HG02884 (cell line): ENCODE measurements around the gene MXRA7.

Source experiments
- ATAC-seq: cut with Tn5 transposase; IDR thresholded peaks from one replicate; pipeline ENCODE4 v1.9.1; 2021; ENCODE audit warnings: mild to moderate bottlenecking, moderate library complexity; ENCODE audit not compliant: unreplicated experiment

The MXRA7 gene

DNA sequence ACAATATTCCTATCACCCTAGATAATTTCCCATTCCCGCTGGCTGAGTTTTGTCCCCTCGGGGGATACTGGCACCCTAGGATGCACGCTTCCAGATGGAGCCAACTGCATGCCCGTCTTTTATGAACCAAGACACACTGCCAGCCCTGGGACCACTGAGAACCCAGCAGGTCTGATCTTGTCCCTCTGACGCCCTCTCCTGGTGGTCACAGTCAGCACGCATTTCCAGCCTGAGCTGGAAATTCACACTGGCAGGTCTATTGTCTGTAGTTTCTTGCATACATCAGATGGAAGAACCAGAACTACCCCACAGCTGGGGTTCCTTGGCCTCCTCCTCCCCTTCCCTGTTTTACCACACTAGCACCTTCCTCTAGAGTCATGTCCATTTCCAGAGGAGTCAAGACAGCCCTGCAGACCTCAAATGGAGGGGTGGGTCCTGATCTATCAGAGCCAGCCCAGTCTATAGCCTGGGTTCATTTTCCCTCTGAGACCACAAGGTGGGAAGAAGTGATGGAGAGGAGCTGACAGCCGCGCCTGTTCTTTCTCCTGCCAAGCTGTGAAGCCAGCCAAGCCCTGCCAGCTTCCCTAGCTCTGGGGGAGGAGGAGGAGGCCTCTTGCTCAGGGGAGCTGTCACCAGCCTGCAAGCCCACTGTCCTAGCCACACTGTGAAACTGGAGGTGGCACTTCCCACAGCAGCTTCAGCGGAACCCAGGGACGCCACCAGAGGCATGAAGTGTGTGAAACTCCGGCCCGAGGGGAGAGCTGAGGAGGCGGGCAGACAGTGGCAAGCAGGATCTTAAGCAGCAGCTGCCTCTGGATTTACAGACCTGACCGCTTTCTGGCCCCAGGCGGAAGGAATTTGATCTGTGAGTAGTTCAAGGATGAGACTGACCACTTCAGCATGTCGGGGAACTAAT lies 29.3 kb downstream of the MXRA7 start:
- ATAC-seq: no peak

DNA sequence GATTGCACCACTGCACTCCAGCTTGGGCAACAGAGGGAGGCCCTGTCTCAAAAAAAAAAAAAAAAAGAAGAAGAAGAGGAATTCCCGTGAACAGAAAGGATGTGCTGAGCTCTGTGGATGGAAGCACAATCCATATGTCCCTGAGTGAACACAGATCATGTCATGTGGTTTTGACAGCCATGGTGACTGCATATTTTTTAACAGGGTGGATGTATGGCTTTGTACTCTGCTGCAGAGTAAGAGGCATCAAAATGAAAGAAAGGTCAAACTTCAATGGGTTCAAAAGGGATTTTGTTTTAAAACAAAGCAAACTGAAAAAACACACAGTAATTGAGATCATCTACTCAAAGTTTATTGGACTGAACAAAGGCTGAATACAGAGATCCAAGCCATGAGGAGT lies 31.5 kb downstream of the MXRA7 start:
- ATAC-seq: no peak

DNA sequence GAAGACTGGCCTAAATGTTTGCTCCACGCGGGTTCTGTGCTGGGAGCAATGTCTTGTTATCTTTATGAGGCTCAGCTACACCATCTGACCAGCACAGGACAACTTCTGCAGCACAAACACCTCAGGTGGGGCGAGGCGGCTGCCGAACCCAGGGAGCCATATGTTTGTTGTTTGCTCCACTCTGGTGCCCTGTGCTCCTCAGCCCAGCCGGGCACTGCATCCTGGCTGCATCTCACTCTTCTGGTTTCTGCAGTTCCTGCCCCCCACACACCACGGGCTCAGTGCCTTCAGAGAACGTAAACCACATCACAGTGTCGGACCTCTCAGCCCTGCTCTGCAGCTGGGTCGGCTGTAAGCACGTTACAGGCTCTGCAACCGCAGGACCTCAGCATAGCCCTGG lies 32.4 kb downstream of the MXRA7 start:
- ATAC-seq: no peak

DNA sequence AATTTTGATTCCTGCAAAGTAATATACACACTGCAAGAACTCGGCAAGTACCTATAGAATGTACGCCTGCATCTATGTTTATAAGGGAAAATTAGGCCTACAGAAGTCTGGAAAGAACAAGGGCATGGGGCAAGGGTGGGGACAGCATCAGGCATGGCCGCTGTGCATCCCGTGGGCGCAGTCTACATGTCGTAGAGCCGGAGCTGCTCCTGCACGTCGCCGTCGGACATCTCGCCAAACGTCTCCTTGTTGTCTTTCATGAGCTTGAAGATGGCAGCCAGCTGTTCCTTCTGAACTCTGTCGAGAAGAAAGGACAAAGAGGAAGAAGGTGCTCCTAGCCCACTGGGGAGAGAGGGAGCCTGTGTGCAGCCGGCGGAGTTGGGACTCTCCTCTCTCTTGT lies 33.4 kb downstream of the MXRA7 start:
- ATAC-seq: no peak

DNA sequence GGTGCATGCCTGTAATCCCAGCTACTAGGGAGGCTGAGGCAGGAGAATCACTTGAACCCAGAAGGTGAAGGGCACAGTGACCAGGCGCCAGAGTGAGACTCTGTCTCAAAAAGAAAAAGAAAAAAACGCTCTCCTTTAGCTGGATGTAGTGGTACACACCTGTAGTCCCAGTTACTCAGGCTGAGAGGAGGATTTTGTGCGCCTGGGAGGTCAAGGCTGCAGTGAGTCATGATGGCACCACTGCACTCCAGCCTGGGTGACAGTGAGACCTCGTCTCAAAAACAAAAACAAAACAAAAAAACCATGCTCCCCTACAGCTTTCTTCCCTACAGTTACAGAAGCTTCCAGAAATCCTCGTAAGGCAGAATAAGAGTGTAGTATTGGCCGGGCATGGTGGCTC lies 34.1 kb downstream of the MXRA7 start:
- no peak for ATAC-seq

DNA sequence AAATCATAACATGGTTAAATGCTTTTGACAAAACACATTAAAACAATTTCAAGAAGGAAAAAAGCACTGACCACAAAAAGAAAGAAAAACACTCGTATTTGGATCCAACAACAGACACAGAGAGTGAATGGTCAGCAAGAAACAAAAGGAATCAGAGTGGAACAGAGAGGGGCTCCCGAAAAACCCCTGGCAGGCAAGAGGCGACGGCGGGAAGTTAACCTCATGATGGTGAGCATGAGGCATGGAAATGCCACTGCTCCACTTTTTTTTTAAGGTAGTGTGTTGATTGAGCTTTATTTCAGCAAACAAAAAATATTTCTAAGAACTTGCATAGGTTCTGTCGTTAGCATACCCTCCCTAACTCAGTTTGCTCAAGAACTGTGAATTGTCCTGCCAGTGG lies 35.1 kb downstream of the MXRA7 start:
- ATAC-seq: no peak

DNA sequence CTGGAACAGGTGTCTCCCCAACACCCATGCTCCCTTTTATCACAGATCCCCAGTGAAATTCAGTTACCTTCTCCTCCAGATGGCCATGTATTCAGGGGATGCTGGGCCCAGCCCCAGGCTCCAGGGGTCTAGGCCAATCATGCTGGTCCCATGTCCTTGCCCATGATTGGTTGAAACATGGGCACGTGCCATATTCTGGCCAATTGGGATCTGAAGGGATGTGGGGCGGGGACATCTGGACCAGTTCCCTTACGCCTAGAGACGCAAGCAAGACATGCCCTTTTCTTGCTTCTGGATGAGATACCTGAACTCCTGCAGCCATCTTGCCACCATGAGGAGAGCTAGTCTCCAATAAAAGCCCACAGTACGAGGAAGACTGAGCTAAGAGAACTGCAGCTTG lies 36.2 kb downstream of the MXRA7 start:
- no peak for ATAC-seq

DNA sequence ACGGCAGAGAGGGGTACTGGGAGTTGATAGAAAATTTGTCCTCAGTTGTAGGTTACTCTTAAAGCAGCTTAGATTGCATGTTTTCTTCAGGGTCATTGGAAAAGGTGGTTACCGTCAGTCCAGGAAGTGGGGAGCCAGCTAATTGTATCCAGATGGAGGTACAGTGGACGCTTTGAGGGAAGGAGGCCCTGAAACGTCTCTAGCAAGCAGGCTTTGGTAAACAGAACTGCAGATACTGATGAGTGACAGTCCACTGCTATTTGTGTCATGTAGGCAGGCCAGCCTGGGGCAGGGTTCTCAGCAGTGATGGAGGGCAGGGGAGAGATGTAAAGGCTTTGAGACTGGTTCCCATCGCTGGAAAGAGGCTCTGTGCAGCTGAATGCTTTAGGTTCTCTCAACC lies 37.0 kb downstream of the MXRA7 start:
- ATAC-seq: no peak

DNA sequence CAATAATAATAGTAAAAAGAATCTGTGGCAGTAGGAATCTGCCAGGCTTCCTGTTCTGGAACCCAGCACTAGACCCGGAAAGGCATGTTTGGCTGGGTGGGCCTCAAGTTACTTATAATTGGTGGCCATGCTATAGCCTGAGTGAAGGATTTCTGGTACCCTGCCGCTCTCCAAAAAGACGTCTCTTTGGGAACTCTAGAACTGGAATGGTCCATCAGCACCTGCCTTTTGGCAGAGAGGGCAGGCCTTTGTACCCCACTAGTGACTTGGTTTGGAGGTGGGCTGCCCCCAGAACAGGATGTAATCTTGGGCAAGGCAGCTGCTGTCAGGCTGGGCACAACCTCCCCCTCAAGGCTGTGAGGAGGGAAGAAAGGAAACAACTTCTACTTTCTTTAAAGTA lies 37.9 kb downstream of the MXRA7 start:
- no peak for ATAC-seq

DNA sequence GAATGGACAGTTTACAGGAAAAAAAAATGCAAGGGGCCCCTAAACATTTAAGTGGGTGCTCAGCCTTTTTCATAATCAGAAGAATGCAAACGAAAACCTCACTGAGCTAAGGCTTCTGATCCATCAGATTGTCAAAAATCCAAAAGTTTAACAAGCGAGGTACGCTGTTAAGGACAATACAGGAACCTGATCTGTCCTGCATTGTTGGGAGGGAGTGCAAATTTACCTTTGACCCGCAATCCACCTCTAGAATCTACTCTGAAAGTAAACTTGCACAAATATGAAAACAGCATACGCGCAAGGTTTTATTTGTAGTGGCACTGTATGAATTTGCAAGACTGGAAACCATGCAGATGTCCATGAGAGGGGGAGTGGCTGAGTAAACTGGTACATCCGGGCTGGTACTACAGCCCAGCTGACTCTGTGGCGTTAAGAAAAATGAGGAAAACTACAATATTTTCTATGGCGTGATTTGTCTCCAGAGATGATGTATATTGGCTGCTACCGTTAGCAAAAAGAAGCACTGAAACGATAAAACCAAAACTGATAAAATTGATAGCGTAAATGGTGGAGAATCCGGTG lies 38.4 kb downstream of the MXRA7 start:
- ATAC-seq: no peak

DNA sequence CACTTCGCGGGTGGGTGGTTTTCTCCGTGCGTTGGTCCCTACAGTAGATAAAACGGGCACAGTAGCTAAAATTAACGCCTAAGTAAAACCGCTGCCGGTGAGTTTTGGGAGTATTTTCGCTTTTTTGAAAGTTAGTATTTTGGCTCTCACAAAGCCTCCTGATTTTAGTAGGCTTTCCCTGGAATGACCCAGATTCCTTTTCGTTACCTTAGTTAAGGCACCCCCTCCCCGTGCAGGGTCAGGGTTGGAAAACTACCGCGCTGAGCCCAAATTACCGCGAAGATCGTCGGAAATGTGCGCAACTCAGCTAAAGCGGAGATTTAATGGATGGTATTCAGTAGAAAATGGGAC lies 38.9 kb downstream of the MXRA7 start:
- no peak for ATAC-seq

DNA sequence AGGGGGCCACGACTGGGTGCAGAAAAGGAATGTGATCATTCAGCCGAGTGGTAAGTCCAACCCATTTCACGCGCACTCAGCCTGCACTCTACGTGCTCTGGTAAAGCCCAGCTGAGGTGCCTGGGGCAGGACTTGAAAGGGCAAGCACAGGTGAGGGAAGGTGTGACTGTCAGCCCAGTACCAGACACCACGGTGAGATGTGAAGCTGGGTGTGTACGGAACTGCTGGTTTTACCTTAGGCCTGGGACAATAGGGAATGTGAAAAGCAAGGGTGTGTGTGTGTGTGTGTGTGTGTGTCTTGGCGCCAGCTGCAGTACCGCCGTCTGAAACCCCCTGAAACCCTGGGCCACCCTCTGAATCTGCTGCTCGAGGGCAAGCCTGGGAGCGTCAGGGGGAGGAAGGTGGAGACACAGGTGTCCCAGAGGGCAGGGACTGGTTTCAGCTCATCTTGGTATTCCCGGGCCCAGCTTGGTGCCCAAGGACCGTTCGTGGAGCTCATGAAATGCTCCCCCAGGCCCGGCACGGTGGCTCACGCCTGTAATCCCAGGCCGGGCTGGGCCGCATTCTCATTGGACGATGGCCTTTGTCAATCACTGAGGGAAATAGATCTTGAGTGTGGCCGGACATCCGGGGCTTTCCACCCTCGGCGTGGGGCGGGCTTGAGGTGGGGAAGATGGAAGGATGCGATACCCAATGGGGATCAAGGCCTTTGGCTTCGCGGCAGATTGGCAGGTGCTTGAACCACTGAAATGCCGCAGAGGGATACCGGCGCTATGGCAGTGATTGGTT lies 39.4 kb downstream of the MXRA7 start:
- peak; percentile 96 for ATAC-seq

DNA sequence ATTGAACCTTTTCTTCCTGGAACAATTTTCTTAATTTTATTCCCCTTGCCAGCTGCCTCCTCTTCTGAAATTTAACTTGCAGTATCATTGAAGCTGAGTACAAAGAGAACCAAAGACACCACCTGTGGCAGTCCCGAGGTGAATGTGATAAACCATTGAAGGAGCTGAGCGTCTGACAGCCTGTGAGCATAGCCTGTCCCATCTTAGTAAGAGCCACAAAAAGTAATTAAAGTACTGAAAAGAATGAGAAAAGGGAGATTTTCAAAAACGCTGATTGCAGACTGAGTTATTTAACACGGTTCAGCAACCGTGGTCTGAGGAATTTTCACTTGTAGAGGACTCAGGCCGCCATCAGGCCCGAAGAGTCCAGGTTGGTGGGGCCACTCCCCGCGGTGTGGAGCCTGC lies 40.0 kb downstream of the MXRA7 start:
- no peak for ATAC-seq

DNA sequence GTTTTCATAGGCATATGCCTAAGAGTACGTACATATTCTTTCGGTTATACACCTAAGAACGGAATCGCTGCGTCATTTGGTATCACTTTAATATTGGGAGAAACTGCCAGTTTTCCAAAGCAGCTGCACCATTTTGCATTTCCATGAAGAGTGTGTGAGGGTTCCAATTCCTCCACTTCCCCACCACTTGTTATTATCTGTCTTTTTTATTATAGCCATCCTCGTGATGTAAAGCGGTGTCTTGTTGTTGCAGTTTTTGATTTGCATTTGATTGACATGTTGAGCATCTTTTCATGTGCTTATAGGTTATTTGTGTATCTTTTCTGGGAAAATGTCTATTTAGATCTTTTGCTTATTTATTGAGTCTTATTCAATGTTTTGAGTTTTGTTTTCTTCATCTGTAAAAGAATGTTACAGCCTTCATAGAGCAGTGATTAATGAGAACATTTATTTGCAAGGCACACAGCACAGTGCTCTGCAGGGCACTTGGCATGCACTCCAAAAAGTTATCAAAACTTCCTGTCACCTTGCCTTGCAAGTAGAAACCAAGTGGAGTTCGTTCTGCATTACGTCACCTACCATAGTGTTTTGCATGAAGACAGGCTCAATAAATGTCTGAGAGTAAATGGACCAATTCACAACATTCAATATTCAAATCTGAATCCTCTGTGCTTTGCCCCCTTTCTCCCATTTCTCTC lies 40.6 kb downstream of the MXRA7 start:
- ATAC-seq: no peak

DNA sequence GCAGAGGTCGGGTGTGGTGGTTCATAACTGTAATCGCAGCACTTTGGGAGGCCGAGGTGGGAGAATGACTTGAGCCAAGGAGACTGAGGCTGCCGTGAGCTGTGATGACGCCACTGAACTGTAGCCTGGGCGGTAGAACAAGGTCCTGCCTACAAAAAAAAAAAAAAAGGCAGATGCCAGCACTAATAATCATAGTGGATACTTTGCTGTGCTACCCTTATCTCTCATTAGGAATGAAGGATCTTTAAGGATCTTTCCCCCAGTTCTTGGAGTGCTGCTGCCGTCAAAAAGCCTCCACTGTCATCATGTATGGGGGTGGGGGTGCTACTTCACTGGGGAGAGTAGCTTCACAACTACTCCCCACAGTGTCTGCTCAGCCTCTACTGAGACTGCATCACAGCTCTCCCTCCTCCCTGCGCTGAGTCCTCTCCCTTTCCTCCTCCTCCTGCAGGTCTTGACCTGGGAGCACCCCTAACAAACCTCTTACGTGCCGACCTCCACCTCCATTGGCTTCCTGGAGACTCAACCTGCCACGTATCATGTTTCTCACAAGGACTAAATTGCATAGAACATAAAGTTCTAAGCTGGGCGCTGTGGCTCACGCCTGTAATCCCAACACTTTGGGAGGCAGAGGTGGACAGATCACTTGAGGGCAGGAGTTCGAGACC lies 42.8 kb downstream of the MXRA7 start:
- no peak for ATAC-seq

DNA sequence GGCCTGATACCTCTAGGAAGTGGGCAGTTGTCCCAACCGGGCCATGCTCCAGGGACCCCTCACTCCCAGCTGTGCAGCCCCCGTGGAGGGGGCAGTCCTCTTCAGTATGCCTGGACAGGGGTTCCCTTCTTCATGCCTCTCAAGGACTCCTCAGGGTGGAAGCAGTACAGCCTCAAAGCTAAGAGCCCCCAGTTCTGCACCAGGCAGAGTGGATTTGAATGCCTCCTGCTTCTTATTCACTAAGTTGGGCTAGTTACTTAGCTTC lies 43.3 kb downstream of the MXRA7 start:
- ATAC-seq: no peak

DNA sequence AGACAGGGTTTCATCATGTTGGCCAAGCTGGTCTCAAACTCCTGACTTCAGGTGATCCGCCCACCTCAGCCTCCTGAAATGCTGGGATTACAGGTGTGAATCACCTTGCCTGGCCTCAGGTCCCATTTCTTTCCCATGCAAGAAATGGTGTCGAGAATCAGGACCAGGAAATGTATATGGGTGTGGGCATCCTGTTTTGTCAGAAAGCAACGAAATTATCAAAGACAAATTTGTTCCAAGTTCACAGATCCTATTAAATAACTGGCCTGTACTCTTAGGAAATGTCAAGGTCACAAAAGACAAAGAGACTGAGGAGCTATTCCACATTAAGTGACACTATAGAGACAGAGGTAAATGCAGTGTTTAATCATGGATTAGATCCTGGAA lies 50.1 kb downstream of the MXRA7 start:
- no peak for ATAC-seq

DNA sequence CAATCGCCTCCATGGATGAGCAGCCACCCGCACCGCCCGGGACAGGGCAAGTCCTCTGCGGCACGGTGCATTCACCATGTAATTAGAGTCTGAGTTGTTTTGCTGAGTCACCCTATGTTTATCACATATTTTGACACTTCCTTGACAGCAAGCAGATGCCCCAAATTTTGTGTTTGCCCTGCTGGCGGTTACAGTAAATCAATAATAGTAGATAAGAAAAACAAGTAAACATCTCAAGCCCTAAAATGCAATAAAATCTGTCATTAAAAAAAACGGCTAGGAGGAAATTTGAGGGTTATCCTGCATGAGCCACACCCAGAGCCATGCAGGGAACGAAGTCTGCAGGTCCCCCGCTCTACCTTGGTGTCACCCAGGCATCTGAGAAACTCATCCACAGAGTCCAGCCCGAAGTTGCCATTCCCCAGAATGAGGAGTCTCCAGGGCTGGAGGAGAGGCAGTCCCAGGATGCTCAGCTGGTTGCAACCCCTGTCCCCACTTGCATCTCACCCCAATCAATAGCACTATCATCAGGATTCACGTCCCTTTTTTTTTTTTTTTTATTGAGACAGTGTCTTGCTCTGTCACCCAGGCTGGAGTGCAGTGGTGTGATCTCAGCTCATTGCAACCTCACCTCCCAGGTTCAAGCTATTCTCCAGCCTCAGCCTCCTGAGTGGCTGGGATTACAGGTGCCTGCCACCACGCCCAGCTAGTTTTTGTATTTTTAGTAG lies 50.7 kb downstream of the MXRA7 start:
- ATAC-seq: no peak

DNA sequence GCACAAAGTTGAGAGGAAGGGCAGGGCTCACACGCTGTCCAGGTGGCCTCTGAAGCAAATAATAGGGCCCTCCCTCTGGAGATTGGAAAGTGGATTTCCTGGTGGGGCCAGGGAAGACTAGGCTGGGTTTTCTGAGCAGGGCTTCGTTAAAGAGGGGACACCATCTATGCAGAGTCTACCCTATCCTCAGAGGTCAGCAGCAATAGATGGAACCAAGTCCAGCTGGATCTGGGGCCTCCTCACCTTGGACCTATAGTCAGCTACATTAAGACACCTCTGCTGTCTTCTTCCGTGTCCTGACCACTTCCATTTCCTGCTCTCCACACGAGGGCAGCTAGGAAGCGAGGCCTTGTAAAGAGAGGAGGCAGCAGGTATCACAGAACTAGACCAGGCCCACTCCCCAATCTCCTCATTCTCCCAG lies 52.5 kb downstream of the MXRA7 start:
- no peak for ATAC-seq

DNA sequence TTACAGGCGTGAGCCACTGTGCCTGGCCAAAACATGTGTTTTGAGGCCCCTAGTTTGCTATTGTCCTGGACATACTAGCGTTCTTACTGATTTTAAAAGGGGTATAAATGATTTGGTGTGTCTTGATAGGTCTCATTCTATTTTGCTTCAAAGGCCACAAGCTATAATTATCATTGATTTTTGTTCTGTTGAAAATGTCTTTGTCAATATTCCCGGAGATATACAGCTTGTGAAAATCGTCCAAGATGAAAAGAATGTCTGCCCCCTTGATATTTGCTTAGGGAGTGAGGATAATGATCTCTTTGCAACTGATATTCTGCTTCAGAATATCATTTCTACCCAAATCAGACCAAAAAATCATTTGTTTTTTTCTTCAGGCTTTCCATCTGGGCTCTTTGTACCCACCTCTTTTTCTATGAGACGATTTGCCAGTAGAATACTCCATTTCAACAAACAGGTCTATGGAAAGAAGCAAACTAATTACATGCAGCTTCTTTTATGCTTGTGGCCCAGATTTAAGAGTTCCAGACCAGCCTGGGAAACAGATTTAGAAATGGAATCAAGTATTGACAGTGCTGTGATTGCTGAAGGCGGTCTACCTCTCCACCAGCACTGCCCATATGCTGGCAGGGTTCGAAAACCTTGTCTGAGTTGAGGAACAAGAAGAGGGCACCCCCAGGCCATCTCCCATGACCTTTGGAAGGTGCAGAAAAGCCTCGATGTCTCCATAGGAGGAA lies 53.1 kb downstream of the MXRA7 start:
- ATAC-seq: no peak
